H1 (cell line): Measurements from ENCODE around the gene NCAM1. TPM values are rescaled to one million over a fixed set of nuclear protein-coding genes. Genes with fewer than 3 reads are reported as not detected.

ENCODE experiments used
- CTCF ChIA-PET: fragments of 300-600 bp; sonication (Branson Sonifier 250); formaldehyde crosslinking; loops from one replicate; lab custom pipeline; 2021; ENCODE audit not compliant: partially characterized antibody; lab: Charles Lee
- POLR2A ChIA-PET: fragments of 300-600 bp; sonication (Branson Sonifier 250); formaldehyde crosslinking; loops from one replicate; lab custom pipeline; 2021; ENCODE audit warnings: inconsistent platforms; ENCODE audit not compliant: partially characterized antibody; lab: Charles Lee
- DNase-seq, 2 experiments: peaks; one replicate each; pipeline versions ENCODE4 v3.0.0 to v3.0.0-alpha.2; 2010 to 2022; ENCODE audit warnings: low spot score in 2 of 2, low read depth in 1 of 2, mixed read lengths in 1 of 2
- FAIRE-seq: peaks from 2 replicates; lab custom pipeline; 2011; peaks lifted over from hg19 to GRCh38; lab: Jason Lieb, UNC
- H2AFZ ChIP-seq: 2 replicates; pipeline ENCODE4 v1.8.1; 2012; ENCODE audit warnings: low read length, inconsistent platforms
- H2AK5ac ChIP-seq: 2 replicates; pipeline ENCODE4 v1.6.1; 2013; ENCODE audit warnings: low read depth, low read length
- H2BK120ac ChIP-seq: replicated peaks from 2 replicates; pipeline ENCODE3; 2013; ENCODE audit warnings: low read depth, low read length, inconsistent platforms
- H2BK12ac ChIP-seq: 2 replicates; pipeline ENCODE4 v1.6.1; 2013; ENCODE audit warnings: low read depth, low read length
- H2BK15ac ChIP-seq: 2 replicates; pipeline ENCODE4 v1.6.1; 2013; ENCODE audit warnings: low read length
- H2BK20ac ChIP-seq: 2 replicates; pipeline ENCODE4 v1.6.1; 2013; ENCODE audit warnings: low read length
- H2BK5ac ChIP-seq: 2 replicates; pipeline ENCODE4 v1.6.1; 2013; ENCODE audit warnings: low read depth, low read length
- H3K14ac ChIP-seq: 2 replicates; pipeline ENCODE4 v1.6.1; 2013; ENCODE audit warnings: inconsistent platforms; ENCODE audit not compliant: insufficient read length
- H3K18ac ChIP-seq: 2 replicates; pipeline ENCODE4 v1.6.1; 2013; ENCODE audit warnings: low read length; ENCODE audit errors: extremely low read depth
- H3K23ac ChIP-seq: 2 replicates; pipeline ENCODE4 v1.6.1; 2013; ENCODE audit warnings: inconsistent platforms; ENCODE audit not compliant: insufficient read length
- H3K23me2 ChIP-seq: 2 replicates; pipeline ENCODE4 v1.6.1; 2013; ENCODE audit warnings: low read depth, low read length
- H3K27ac ChIP-seq: 2 replicates; pipeline ENCODE4 v1.6.1; 2011; ENCODE audit warnings: low read depth, low read length, inconsistent platforms
- H3K27me3 ChIP-seq, 4 experiments: replicated peaks in 1 of 4; 1 replicate in 1 of 4; 2 replicates in 3 of 4; pipeline versions ENCODE4 v1.6.1 to v1.8.1; 2011 to 2013; ENCODE audit warnings: low read length in 3 of 4, mild to moderate bottlenecking in 3 of 4, inconsistent platforms in 2 of 4, mixed read lengths in 2 of 4, moderate library complexity in 1 of 4; ENCODE audit not compliant: control insufficient read depth in 3 of 4, insufficient read depth in 3 of 4; ENCODE audit errors: extremely low read depth in 1 of 4
- H3K36me3 ChIP-seq, 4 experiments: 2 replicates each; pipeline versions ENCODE4 v1.6.1 to v1.8.1; 2011 to 2013; ENCODE audit warnings: mild to moderate bottlenecking in 4 of 4, low read length in 3 of 4, moderate library complexity in 2 of 4, control low read depth in 1 of 4, inconsistent platforms in 1 of 4; ENCODE audit not compliant: insufficient read depth in 4 of 4, control insufficient read depth in 2 of 4
- H3K4ac ChIP-seq: replicated peaks from 2 replicates; pipeline ENCODE3; 2013; ENCODE audit warnings: low read length, low read depth, mixed read lengths, inconsistent platforms; ENCODE audit not compliant: insufficient read length
- H3K4me1 ChIP-seq, 4 experiments: replicated peaks in 1 of 4; 1 replicate in 1 of 4; 2 replicates in 3 of 4; pipeline versions ENCODE4 v1.6.1 to v1.8.1; 2011 to 2013; ENCODE audit warnings: low read length in 3 of 4, inconsistent platforms in 2 of 4, mixed read lengths in 1 of 4; ENCODE audit not compliant: insufficient read depth in 4 of 4, control insufficient read depth in 3 of 4
- H3K4me2 ChIP-seq, 2 experiments: 2 replicates each; pipeline versions ENCODE4 v1.6.1 to v1.8.1; 2011 to 2013; ENCODE audit warnings: low read depth in 2 of 2, low read length in 2 of 2, control low read depth in 1 of 2, inconsistent platforms in 1 of 2, mild to moderate bottlenecking in 1 of 2; ENCODE audit not compliant: insufficient read depth in 1 of 2
- H3K4me3 ChIP-seq, 4 experiments: fragments of 200-600, 300-600 bp in 1 of 4; sonication (generic), shearing (Covaris generic), sonication (Bioruptor Twin) in 1 of 4; 2 replicates each; pipeline versions ENCODE4 v1.5.1 to v1.8.1; 2011 to 2016; ENCODE audit warnings: low read length in 4 of 4, low read depth in 3 of 4, control low read depth in 2 of 4, inconsistent platforms in 2 of 4, mild to moderate bottlenecking in 2 of 4, mixed read lengths in 1 of 4, moderate library complexity in 1 of 4; ENCODE audit not compliant: insufficient read depth in 2 of 4; ENCODE audit errors: extremely low read depth in 1 of 4
- H3K56ac ChIP-seq: replicated peaks from 2 replicates; pipeline ENCODE3; 2013; ENCODE audit warnings: low read depth, mild to moderate bottlenecking, mixed read lengths, low read length, inconsistent platforms; ENCODE audit not compliant: insufficient read length
- H3K79me1 ChIP-seq: 2 replicates; pipeline ENCODE4 v1.6.1; 2013; ENCODE audit warnings: low read depth, low read length, control low read depth
- H3K79me2 ChIP-seq, 2 experiments: 2 replicates each; pipeline versions ENCODE4 v1.6.1 to v1.8.1; 2012 to 2013; ENCODE audit warnings: low read length in 2 of 2, mild to moderate bottlenecking in 2 of 2, inconsistent platforms in 1 of 2; ENCODE audit not compliant: insufficient read depth in 2 of 2, control insufficient read depth in 1 of 2
- H3K9ac ChIP-seq, 4 experiments: replicated peaks in 1 of 4; 1 replicate in 1 of 4; 2 replicates in 3 of 4; pipeline versions ENCODE4 v1.6.1 to v1.8.1; 2011 to 2013; ENCODE audit warnings: low read depth in 3 of 4, low read length in 3 of 4, control low read depth in 2 of 4, mild to moderate bottlenecking in 2 of 4, moderate library complexity in 2 of 4, inconsistent platforms in 1 of 4; ENCODE audit errors: extremely low read depth in 1 of 4
- H3K9me3 ChIP-seq, 2 experiments: 2 replicates each; pipeline versions ENCODE4 v1.6.1 to v1.8.1; 2012 to 2013; ENCODE audit warnings: mild to moderate bottlenecking in 2 of 2, moderate library complexity in 2 of 2, control low read depth in 1 of 2, inconsistent platforms in 1 of 2, low read depth in 1 of 2, low read length in 1 of 2, mixed read lengths in 1 of 2; ENCODE audit not compliant: insufficient read depth in 2 of 2
- H4K20me1 ChIP-seq, 2 experiments: replicated peaks in 1 of 2; 2 replicates each; pipeline versions ENCODE3 to v1.8.1; 2011 to 2013; ENCODE audit warnings: inconsistent platforms in 2 of 2, low read length in 2 of 2, mild to moderate bottlenecking in 1 of 2; ENCODE audit not compliant: insufficient read depth in 2 of 2, control insufficient read depth in 1 of 2
- H4K5ac ChIP-seq: 2 replicates; pipeline ENCODE4 v1.6.1; 2013; ENCODE audit warnings: low read length, low read depth, mixed read lengths, inconsistent platforms; ENCODE audit not compliant: insufficient read length
- H4K8ac ChIP-seq: 2 replicates; pipeline ENCODE4 v1.8.0; 2013; ENCODE audit warnings: mild to moderate bottlenecking, moderate library complexity, low read length, inconsistent platforms; ENCODE audit not compliant: insufficient read depth; ENCODE audit errors: extremely low read depth
- H4K91ac ChIP-seq: replicated peaks from 2 replicates; pipeline ENCODE3; 2013; ENCODE audit warnings: low read length, mixed read lengths, inconsistent platforms; ENCODE audit not compliant: insufficient read length
- EGR1 ChIP-seq: IDR thresholded peaks from 2 replicates; pipeline ENCODE4 v1.6.1; 2011; ENCODE audit warnings: low read depth, low read length, borderline replicate concordance
- POLR2AphosphoS5 ChIP-seq: IDR thresholded peaks from 2 replicates; pipeline ENCODE4 v1.6.1; 2011; ENCODE audit warnings: low read depth, low read length
- WGBS, 2 experiments: shearing (Covaris generic) in 1 of 2; methylation state at CpG; one replicate each; pipeline versions ENCODE4 v1.1.6 to v1.1.7; 2013 to 2015; ENCODE audit warnings: low lambda C conversion rate in 2 of 2, mixed read lengths in 2 of 2, inconsistent platforms in 1 of 2, low coverage in 1 of 2, missing lambda C conversion rate in 1 of 2; ENCODE audit not compliant: insufficient replicate concordance in 2 of 2, insufficient coverage in 1 of 2, insufficient read length in 1 of 2; ENCODE audit errors: extremely low coverage in 1 of 2, missing lambda C conversion rate in 1 of 2; 5-methylcytosine and 5-hydroxymethylcytosine counted together
- polyA plus RNA-seq, 7 experiments: library from polyadenylated mRNA; depleted of rRNA in 3 of 7; stranded (reverse) in 5 of 7; unstranded in 2 of 7; fragments of >200 nt in 5 of 7; fragments of 200-250 nt in 2 of 7; gene quantifications; 1 replicate in 5 of 7; 2 replicates in 1 of 7; 4 replicates in 1 of 7; pipeline versions ENCODE4 v1.2.1 to v1.2.3, GENCODE V29; 2011 to 2013; ENCODE audit warnings: missing spikeins in 2 of 7, mixed read lengths in 2 of 7
- total RNA-seq: library from RNA; stranded (reverse); fragmentation: NEBNext Ultra II Directional; extraction: Animal tissue kit (Norgen Biotek cat#: 25700); gene quantifications from 2 replicates; pipeline ENCODE4 v1.2.1, GENCODE V29; 2021

Gene NCAM1
- total and polyA plus RNA-seq, 2 of the 8 experiments (the other 6 are each of a cell fraction or from before 2014, with no cell fraction given): 3.1 to 4.3 TPM

GRCh38 chr11:113110046-113110445 lies 148.8 kb downstream of the NCAM1 start:
- no peak overlapping the region for H2BK5ac ChIP-seq
- no peak overlapping the region for H3K23ac ChIP-seq
- CTCF ChIA-PET: interaction anchor here (0.6 to 0.8 kb wide), 2 partner anchors 17 to 1028 kb away, joined by 3 to 4 read pairs; no protein-coding TSS in a partner anchor
- no peak overlapping the region for H3K18ac ChIP-seq
- H2BK20ac ChIP-seq: no peak overlapping the region
- no peaks in the 10 kb centered on the region for H3K23me2 ChIP-seq
- H3K4me3 ChIP-seq: no peak overlapping the region
- H4K5ac ChIP-seq: no peak overlapping the region
- H4K20me1 ChIP-seq: no peaks in the 10 kb centered on the region
- TF ChIP-seq POLR2AphosphoS5 (no peak), EGR1 (no peak)
- no peak overlapping the region for H2AK5ac ChIP-seq
- H3K4me1 ChIP-seq: no peaks in the 10 kb centered on the region
- no peak overlapping the region for H2BK120ac ChIP-seq
- POLR2A ChIA-PET: no interaction called here
- no peak overlapping the region for H2AFZ ChIP-seq
- no peaks in the 10 kb centered on the region for H3K79me2 ChIP-seq
- H3K27ac ChIP-seq: no peak overlapping the region
- no peaks in the 10 kb centered on the region for H3K27me3 ChIP-seq
- no peak overlapping the region for H3K4ac ChIP-seq
- H3K9ac ChIP-seq: no peak overlapping the region
- H3K36me3 ChIP-seq: no peaks in the 10 kb centered on the region
- no peak overlapping the region for H4K91ac ChIP-seq
- no peaks in the 10 kb centered on the region for H3K79me1 ChIP-seq
- no peak overlapping the region for H3K56ac ChIP-seq
- no peak for DNase-seq
- H4K8ac ChIP-seq: no peak overlapping the region
- FAIRE-seq: no peak
- no peak overlapping the region for H2BK15ac ChIP-seq
- WGBS, 2 experiments: 78% methylated on average over 1 of the region's 1 CpG; no CpG with 5 or more reads in 1 of the 2 experiments
- H2BK12ac ChIP-seq: no peak overlapping the region
- H3K14ac ChIP-seq: no peak overlapping the region
- no peak overlapping the region for H3K4me2 ChIP-seq
- H3K9me3 ChIP-seq: no peaks in the 10 kb centered on the region
